ENCODE results near the gene SOX5. TPM values are rescaled to one million over a fixed set of nuclear protein-coding genes. Genes with fewer than 3 reads are reported as not detected.
"Not testable (repeated sequence)": the region's sequence is repeated elsewhere in the genome, so short reads cannot be mapped to it uniquely, and the experiment has no call there.

Gene SOX5
- total RNA-seq, 1 experiment from 2014 or later = 1.3 TPM

DNA sequence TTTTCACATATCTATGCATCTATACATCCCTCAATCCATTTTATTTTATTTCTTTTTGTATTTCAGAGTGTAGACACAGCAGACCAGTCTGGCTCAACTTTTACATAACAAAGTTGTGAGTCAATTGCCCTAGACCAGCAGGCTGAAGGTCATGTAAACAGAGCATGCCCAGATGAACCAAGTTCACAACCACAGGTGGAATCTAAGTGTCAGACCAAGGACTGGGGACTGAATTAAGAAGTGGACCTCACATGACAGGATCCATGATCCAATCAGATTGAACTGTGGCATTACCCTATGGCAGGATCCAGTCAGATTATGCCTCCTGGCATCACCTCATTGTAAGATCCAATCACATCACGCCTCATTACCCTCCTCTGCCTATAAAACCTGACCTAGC, 455.8 kb downstream of the SOX5 start:
- no peak for DNase-seq (ENCODE audit: low read depth)

DNA sequence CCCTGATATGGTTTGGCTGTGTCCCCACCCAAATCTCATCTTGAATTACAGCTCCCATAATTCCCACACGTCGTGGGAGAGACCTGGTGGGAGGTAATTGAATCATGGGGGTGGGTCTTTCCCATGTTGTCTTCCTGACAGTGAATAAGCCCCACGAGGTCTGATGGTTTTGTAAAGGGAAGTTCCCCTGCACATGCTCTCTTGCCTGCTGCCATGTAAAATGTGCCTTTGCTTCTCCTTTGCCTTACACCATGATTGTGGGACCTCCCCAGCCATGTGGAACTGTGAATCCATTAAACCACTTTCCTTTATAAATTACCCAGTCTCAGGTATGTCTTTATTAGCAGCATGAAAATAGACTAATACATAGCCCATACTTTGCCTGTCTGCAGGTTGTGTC, 458.4 kb downstream of the SOX5 start:
- DNase-seq (ENCODE audit: low read depth) = not testable (repeated sequence)

DNA sequence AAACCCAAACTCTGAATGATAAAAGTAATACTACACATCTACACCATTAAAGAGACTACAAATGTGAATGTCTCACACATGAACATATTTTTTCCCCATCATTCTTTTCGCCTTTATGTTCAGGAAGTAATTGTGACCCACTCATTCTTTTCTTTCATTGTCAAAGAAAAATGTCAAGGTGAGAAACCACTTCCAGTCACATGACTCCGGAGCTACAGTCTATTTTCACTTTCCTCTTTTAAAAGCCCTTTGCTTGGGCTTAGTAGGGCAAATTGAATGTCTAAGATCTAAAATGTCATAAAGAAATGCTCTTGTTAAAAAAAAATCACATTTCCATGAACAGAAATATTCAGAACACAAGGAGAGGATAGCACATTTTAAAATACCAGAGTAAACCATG, 461.3 kb downstream of the SOX5 start:
- no peak for DNase-seq (ENCODE audit: low read depth)

DNA sequence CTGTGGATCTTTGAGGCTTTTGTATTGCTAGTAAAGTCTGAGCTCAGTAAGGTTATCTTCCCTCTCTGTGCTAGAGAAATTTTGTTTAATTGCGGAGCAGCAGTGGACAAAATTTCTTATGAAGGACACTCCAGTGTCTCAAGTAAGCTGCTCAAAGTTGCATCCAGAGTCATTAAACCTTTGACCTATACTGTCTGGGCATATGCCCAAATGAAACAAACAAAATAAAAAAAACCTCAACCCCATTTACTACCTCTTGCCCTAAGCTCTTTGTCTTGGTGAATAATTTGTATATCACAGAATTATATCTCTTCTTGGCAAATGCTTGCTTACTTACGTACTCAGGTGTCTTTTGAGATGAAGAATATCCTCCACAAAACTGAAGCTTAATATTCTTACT, 465.2 kb downstream of the SOX5 start:
- DNase-seq (ENCODE audit: low read depth) = no peak

DNA sequence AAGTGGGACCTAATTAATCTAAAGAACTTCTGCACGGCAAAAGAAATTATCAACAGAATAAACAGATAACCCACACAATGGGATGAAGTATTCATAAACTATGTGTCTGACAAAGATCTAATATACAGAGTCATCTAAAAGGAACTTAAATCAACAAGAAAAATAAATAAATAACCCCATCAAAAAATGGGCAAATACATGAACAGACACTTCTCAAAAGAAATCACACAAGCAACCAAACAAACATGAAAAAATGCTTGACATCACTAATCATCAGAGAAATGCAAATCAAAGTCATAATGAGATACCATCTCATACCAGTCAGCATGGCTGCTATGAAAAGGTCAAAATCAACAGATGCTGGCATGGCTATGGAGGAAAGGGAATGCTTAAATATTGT, 466.9 kb downstream of the SOX5 start:
- DNase-seq (ENCODE audit: low read depth) = no peak
